PC-3 (cell line): ENCODE results near the gene AKAP6. TPM values are rescaled to one million over a fixed set of nuclear protein-coding genes. Genes with fewer than 3 reads are reported as not detected.
A peak's percentile ranks its signal among the peaks of the same experiment; 100 is the strongest.

ENCODE experiments used
- ATAC-seq: fragments of 200-7000 bp; cut with Tn5 transposase; 2 replicates; pipeline ENCODE4 v1.9.1; 2020; ENCODE audit warnings: mild to moderate bottlenecking, moderate library complexity
- BruUV-seq: library from RNA; stranded (reverse); fragments of 400-500 nt; replicated peaks from 2 replicates; lab custom pipeline; 2021; lab: Mats Ljungman, UMichigan
- CTCF ChIA-PET: fragments of 300-600 bp; sonication (Branson Sonifier 250); formaldehyde crosslinking; loops from one replicate; lab custom pipeline; 2022; ENCODE audit warnings: antibody characterized with exemption; lab: Charles Lee
- POLR2A ChIA-PET: fragments of 300-600 bp; sonication (Branson Sonifier 250); formaldehyde crosslinking; loops from one replicate; lab custom pipeline; 2022; ENCODE audit warnings: antibody characterized with exemption; ENCODE audit not compliant: unreplicated experiment; lab: Charles Lee
- DNase-seq: peaks from one replicate; pipeline ENCODE4 v3.0.0-alpha.2; 2015
- H2AFZ ChIP-seq: fragments of 300-600 bp; sonication (generic); 2 replicates; pipeline ENCODE4 v1.6.0; 2016; ENCODE audit warnings: antibody characterized with exemption, low read length
- H3F3A ChIP-seq: fragments of 300-600 bp; sonication (generic); one replicate; pipeline ENCODE4 v1.6.0; 2017; ENCODE audit warnings: antibody characterized with exemption, low read length, control low read depth, mild to moderate bottlenecking; ENCODE audit not compliant: unreplicated experiment
- H3K27ac ChIP-seq: fragments of 300-600 bp; sonication (generic); 2 replicates; pipeline ENCODE4 v1.5.1; 2016; ENCODE audit warnings: mild to moderate bottlenecking, low read length
- H3K27me3 ChIP-seq: fragments of 300-600 bp; sonication (generic); 2 replicates; pipeline ENCODE4 v1.6.1; 2016; ENCODE audit warnings: low read length, mixed read lengths
- H3K36me3 ChIP-seq: fragments of 300-600 bp; sonication (generic); 2 replicates; pipeline ENCODE4 v1.6.1; 2016; ENCODE audit warnings: low read depth, mixed run types, low read length, mixed read lengths
- H3K4me1 ChIP-seq: fragments of 300-600 bp; sonication (generic); 2 replicates; pipeline ENCODE4 v1.5.1; 2016; ENCODE audit warnings: low read length; ENCODE audit not compliant: insufficient read depth
- H3K4me2 ChIP-seq: fragments of 300-600 bp; sonication (generic); 2 replicates; pipeline ENCODE4 v1.6.0; 2016; ENCODE audit warnings: low read length
- H3K4me3 ChIP-seq: fragments of 300-600 bp; sonication (generic); 2 replicates; pipeline ENCODE4 v1.5.1; 2016; ENCODE audit warnings: mild to moderate bottlenecking, low read length, mixed read lengths
- H3K79me2 ChIP-seq: fragments of 300-600 bp; sonication (generic); 2 replicates; pipeline ENCODE4 v1.6.1; 2017; ENCODE audit warnings: low read length, mixed read lengths
- H3K9ac ChIP-seq: fragments of 300-600 bp; sonication (generic); 2 replicates; pipeline ENCODE4 v1.6.0; 2016; ENCODE audit warnings: mild to moderate bottlenecking, low read length
- H3K9me2 ChIP-seq: fragments of 300-600 bp; sonication (generic); replicated peaks from 2 replicates; pipeline ENCODE4 v1.6.1; 2016; ENCODE audit warnings: mixed run types, low read length, mixed read lengths
- H3K9me3 ChIP-seq: fragments of 300-600 bp; sonication (generic); 2 replicates; pipeline ENCODE4 v1.6.1; 2016; ENCODE audit warnings: low read length, mixed read lengths
- H4K20me1 ChIP-seq: fragments of 300-600 bp; sonication (generic); 2 replicates; pipeline ENCODE4 v1.6.1; 2016; ENCODE audit warnings: low read length, mixed read lengths
- EZH2 ChIP-seq: fragments of 300-600 bp; sonication (generic); IDR thresholded peaks from one replicate; pipeline ENCODE4 v1.6.1; 2017; ENCODE audit warnings: antibody characterized with exemption, mild to moderate bottlenecking, low read length; ENCODE audit not compliant: unreplicated experiment
- EZH2phosphoT487 ChIP-seq: fragments of 300-600 bp; sonication (generic); IDR thresholded peaks from 2 replicates; pipeline ENCODE4 v1.6.1; 2018; ENCODE audit warnings: mild to moderate bottlenecking, antibody characterized with exemption, low read length, borderline replicate concordance
- intact Hi-C: fragments of 100-400 bp; cut with micrococcal nuclease; formaldehyde crosslinking; loops from 2 replicates; pipeline ENCODE4 v1.9.0; 2023
- total RNA-seq: library from RNA; depleted of rRNA; stranded (reverse); fragments of >200 nt; gene quantifications from 2 replicates; pipeline ENCODE4 v1.2.3, GENCODE V29; 2014
- TF ChIP-seq, protein P1 (sequence below): fragments of 300-600 bp; sonication (generic); conservative IDR thresholded peaks from 2 replicates; pipeline ENCODE4 v1.5.1; 2017; ENCODE audit warnings: antibody characterized with exemption, low read depth, mild to moderate bottlenecking, low read length

AKAP6 gene
- total RNA-seq, 1 experiment from 2014 or later: 1.5 TPM

DNA sequence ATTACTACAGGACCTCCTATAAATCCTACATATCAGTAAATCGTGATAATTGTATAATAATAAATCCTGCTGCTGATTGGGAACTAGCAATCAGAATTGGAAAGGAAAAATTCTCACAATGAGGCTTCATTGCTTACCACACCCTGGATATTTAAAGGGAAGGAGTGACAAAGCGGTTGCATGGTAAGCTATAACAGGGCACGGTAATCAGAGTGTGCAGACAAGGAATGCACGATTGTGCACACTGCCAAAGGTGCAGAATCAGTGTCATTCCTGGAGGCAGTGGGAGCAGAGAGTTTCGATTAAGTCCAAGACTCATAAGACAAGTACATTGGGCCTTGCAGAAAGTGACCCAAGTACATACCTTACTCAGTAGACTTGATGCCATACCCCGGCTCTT is 332.1 kb downstream of the AKAP6 start:
- intact Hi-C loops: no loop called here
- DNase-seq: no peak
- Histone ChIP-seq H3K36me3 (no peaks in the 10 kb centered on the region), H3K9me3 (no peaks in the 10 kb centered on the region), H3F3A (no peaks in the 10 kb centered on the region), H3K4me1 (no peaks in the 10 kb centered on the region), H2AFZ (no peak overlapping the region), H3K27ac (no peak overlapping the region), H3K4me3 (no peak overlapping the region), H3K4me2 (no peak overlapping the region), H3K9ac (no peak overlapping the region), H3K27me3 (no peaks in the 10 kb centered on the region), H3K79me2 (no peaks in the 10 kb centered on the region), H4K20me1 (no peaks in the 10 kb centered on the region), H3K9me2 (no peaks in the 10 kb centered on the region)
- TF ChIP-seq EZH2phosphoT487 (no peak), EZH2 (no peak)
- TF ChIP-seq, protein P1, sequence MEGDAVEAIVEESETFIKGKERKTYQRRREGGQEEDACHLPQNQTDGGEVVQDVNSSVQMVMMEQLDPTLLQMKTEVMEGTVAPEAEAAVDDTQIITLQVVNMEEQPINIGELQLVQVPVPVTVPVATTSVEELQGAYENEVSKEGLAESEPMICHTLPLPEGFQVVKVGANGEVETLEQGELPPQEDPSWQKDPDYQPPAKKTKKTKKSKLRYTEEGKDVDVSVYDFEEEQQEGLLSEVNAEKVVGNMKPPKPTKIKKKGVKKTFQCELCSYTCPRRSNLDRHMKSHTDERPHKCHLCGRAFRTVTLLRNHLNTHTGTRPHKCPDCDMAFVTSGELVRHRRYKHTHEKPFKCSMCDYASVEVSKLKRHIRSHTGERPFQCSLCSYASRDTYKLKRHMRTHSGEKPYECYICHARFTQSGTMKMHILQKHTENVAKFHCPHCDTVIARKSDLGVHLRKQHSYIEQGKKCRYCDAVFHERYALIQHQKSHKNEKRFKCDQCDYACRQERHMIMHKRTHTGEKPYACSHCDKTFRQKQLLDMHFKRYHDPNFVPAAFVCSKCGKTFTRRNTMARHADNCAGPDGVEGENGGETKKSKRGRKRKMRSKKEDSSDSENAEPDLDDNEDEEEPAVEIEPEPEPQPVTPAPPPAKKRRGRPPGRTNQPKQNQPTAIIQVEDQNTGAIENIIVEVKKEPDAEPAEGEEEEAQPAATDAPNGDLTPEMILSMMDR: no peak
- POLR2A ChIA-PET: no interaction called here
- CTCF ChIA-PET: no interaction called here
- BruUV-seq: no TSS peak
- no peak for ATAC-seq

DNA sequence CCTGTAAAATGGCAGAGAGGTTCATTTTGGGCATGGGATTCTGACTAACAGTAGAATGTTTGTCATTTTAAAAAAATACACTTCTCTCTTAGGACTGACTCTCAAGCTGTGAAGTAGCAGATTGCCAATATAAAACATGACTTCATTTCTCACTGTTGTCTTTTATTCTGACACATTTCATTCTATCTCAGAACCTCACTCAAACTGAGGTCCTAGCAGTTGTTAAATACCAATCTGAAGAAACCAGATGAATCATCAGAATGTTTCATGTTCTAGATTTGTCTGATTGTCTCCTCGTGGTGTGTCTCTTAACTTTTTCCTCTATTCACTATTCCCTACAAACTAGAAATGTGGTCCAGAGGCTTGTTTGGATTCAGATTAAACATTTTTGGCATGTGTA is 333.1 kb downstream of the AKAP6 start:
- ATAC-seq: no peak
- no peaks in the 10 kb centered on the region for H3K4me1 ChIP-seq

DNA sequence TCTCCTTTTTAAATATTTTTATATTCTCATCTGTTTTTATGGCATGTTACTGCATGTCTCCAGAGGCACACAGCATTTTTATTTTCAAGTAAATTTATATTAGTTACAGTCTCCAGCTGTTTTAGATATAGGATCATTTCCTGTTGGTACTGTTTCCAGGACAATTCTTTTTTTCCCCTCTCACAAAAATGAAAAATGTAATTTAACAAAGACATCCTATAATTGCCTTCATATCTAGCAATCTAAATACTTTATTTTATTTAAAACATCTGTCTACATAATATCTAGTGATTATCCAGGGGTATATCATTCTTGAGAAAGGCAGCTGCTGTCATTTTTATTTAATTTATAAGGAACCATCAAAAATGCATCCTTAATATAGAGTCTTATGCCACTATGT is 337.2 kb downstream of the AKAP6 start:
- H3K4me1 ChIP-seq: no peaks in the 10 kb centered on the region
- H3K4me2 ChIP-seq: no peak overlapping the region
- H3K27ac ChIP-seq: no peak overlapping the region
- no peaks in the 10 kb centered on the region for H3K9me3 ChIP-seq
- BruUV-seq: no TSS peak
- no peak overlapping the region for H2AFZ ChIP-seq
- H3K9me2 ChIP-seq: no peaks in the 10 kb centered on the region
- ATAC-seq: no peak
- ChIA-PET CTCF (no interaction called here), POLR2A (no interaction called here)
- H3F3A ChIP-seq: no peaks in the 10 kb centered on the region
- no peaks in the 10 kb centered on the region for H4K20me1 ChIP-seq
- H3K9ac ChIP-seq: no peak overlapping the region
- intact Hi-C loops: no loop called here
- no peak overlapping the region for H3K4me3 ChIP-seq
- TF ChIP-seq EZH2 (no peak), EZH2phosphoT487 (no peak)
- TF ChIP-seq, protein P1: no peak
- H3K79me2 ChIP-seq: no peaks in the 10 kb centered on the region
- no peaks in the 10 kb centered on the region for H3K27me3 ChIP-seq
- H3K36me3 ChIP-seq: no peaks in the 10 kb centered on the region
- DNase-seq: no peak

More for the DNA sequence above, 333.1 kb downstream of the AKAP6 start:
- H3K9me2 ChIP-seq: no peaks in the 10 kb centered on the region
- H3K27ac ChIP-seq: no peak overlapping the region
- intact Hi-C loops: no loop called here
- no peaks in the 10 kb centered on the region for H3K36me3 ChIP-seq
- no peaks in the 10 kb centered on the region for H4K20me1 ChIP-seq
- H3K79me2 ChIP-seq: no peaks in the 10 kb centered on the region
- no peaks in the 10 kb centered on the region for H3K9me3 ChIP-seq
- no peak overlapping the region for H3K4me2 ChIP-seq
- no TSS peak for BruUV-seq
- H3K27me3 ChIP-seq: no peaks in the 10 kb centered on the region
- TF ChIP-seq, protein P1: no peak
- TF ChIP-seq EZH2phosphoT487: no peak
- no peak for TF ChIP-seq EZH2
- ChIA-PET POLR2A (no interaction called here), CTCF (no interaction called here)
- H3K4me3 ChIP-seq: no peak overlapping the region
- peak; percentile 16 for DNase-seq
- H3F3A ChIP-seq: no peaks in the 10 kb centered on the region
- H3K9ac ChIP-seq: no peak overlapping the region
- H2AFZ ChIP-seq: no peak overlapping the region
